Endothelial cell of umbilical vein (primary cell): ENCODE data around the gene ZFP14.

ENCODE experiments used
- EZH2 ChIP-seq: IDR thresholded peaks from 2 replicates; pipeline ENCODE4 v1.6.1; 2012; ENCODE audit warnings: borderline replicate concordance, low read depth, mild to moderate bottlenecking, moderate library complexity, low read length, inconsistent platforms; ENCODE audit not compliant: severe bottlenecking
- GATA2 ChIP-seq: IDR thresholded peaks from 2 replicates; pipeline ENCODE4 v1.7.0; 2011; ENCODE audit warnings: low read depth, mild to moderate bottlenecking, moderate library complexity, mixed read lengths, low read length; ENCODE audit not compliant: insufficient read length, insufficient read depth
- MYC ChIP-seq: IDR thresholded peaks from one replicate; pipeline ENCODE4 v1.6.1; 2011; ENCODE audit warnings: mild to moderate bottlenecking, low read depth, low read length
- POLR2A ChIP-seq: IDR thresholded peaks from 2 replicates; pipeline ENCODE4 v1.6.1; 2012; ENCODE audit warnings: low read depth, mild to moderate bottlenecking, control low read depth, low read length
- POLR2AphosphoS5 ChIP-seq: IDR thresholded peaks from 2 replicates; pipeline ENCODE4 v1.6.1; 2012; ENCODE audit warnings: low read depth, mild to moderate bottlenecking, control low read depth, low read length, moderate library complexity; ENCODE audit not compliant: insufficient read depth
- TF ChIP-seq, protein P1 (sequence below), 2 donors: IDR thresholded peaks; 1 replicate in 1 of 2; 2 replicates in 1 of 2; pipeline ENCODE4 v1.5.1; 2011; ENCODE audit warnings: low read length in 2 of 2, mild to moderate bottlenecking in 2 of 2, moderate library complexity in 2 of 2, control low read depth in 1 of 2, inconsistent platforms in 1 of 2, low read depth in 1 of 2; ENCODE audit not compliant: insufficient read depth in 1 of 2; ENCODE audit errors: extremely low read depth in 1 of 2

DNA sequence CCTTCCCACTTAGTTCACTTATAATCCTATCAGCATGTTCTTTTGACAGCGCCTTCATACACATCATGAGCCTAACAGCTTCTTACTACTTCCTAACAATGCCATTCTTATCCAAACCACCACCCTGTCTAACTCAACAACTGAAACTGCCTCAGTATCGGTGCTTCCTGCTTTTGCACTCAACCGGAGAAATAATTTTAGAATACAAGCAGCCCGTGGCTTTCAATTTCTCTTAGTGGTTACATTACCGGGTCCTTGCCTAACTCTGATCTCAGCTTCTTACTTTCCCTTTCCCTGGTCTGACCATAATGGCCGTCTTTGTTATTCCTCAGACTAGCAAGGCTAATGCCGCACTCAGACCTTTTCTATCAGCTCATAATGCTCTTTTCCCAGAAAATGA is 22.5 kb upstream of the ZFP14 start:
- TF ChIP-seq, protein P1, sequence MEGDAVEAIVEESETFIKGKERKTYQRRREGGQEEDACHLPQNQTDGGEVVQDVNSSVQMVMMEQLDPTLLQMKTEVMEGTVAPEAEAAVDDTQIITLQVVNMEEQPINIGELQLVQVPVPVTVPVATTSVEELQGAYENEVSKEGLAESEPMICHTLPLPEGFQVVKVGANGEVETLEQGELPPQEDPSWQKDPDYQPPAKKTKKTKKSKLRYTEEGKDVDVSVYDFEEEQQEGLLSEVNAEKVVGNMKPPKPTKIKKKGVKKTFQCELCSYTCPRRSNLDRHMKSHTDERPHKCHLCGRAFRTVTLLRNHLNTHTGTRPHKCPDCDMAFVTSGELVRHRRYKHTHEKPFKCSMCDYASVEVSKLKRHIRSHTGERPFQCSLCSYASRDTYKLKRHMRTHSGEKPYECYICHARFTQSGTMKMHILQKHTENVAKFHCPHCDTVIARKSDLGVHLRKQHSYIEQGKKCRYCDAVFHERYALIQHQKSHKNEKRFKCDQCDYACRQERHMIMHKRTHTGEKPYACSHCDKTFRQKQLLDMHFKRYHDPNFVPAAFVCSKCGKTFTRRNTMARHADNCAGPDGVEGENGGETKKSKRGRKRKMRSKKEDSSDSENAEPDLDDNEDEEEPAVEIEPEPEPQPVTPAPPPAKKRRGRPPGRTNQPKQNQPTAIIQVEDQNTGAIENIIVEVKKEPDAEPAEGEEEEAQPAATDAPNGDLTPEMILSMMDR (IDR thresholded peaks at IDR 0.05; ENCODE audit: extremely low read depth in 1 of 2, insufficient read depth in 1 of 2, low read depth in 1 of 2, low read length in 2 of 2) = no peak
- TF ChIP-seq EZH2 = no peak
- TF ChIP-seq MYC = no peak
- TF ChIP-seq GATA2 = no peak
- TF ChIP-seq POLR2AphosphoS5 = no peak
- TF ChIP-seq POLR2A = no peak
